DND-41 (cell line): Measurements from ENCODE around the gene ALDOB.

Source experiments
- ATAC-seq: fragments of 200-7000 bp; cut with Tn5 transposase; 3 replicates; pipeline ENCODE4 v1.9.1; 2021; ENCODE audit warnings: low read depth; ENCODE audit not compliant: insufficient read depth
- DNase-seq: peaks from one replicate; pipeline ENCODE4 v3.0.0-alpha.2; 2020
- H2AFZ ChIP-seq: 2 replicates; pipeline ENCODE4 v1.6.0; 2012; ENCODE audit warnings: low read depth, low read length
- H3K27ac ChIP-seq: 2 replicates; pipeline ENCODE4 v1.5.1; 2012; ENCODE audit warnings: low read length, inconsistent platforms
- H3K27me3 ChIP-seq: fragments of 200-600 bp; sonication (generic); 2 replicates; pipeline ENCODE4 v1.6.0; 2012; ENCODE audit warnings: low read length, mild to moderate bottlenecking, inconsistent platforms; ENCODE audit not compliant: insufficient read depth, poor library complexity
- H3K36me3 ChIP-seq: 2 replicates; pipeline ENCODE4 v1.5.1; 2012; ENCODE audit warnings: low read length, inconsistent platforms; ENCODE audit not compliant: insufficient read depth
- H3K4me1 ChIP-seq: 2 replicates; pipeline ENCODE4 v1.5.1; 2012; ENCODE audit warnings: mild to moderate bottlenecking, low read length; ENCODE audit not compliant: insufficient read depth
- H3K4me2 ChIP-seq: 2 replicates; pipeline ENCODE4 v1.6.0; 2012; ENCODE audit warnings: mild to moderate bottlenecking, moderate library complexity, low read length, inconsistent platforms; ENCODE audit not compliant: insufficient read depth
- H3K4me3 ChIP-seq, 2 experiments: fragments of 200-600 bp in 1 of 2; shearing (Covaris generic) in 1 of 2; 2 replicates each; pipeline ENCODE4 v1.5.1; 2012 to 2016; ENCODE audit warnings: inconsistent platforms in 2 of 2, low read length in 2 of 2, mild to moderate bottlenecking in 2 of 2, low read depth in 1 of 2, moderate library complexity in 1 of 2
- H3K79me2 ChIP-seq: 2 replicates; pipeline ENCODE4 v1.6.0; 2012; ENCODE audit warnings: low read length, inconsistent platforms; ENCODE audit not compliant: insufficient read depth
- H3K9ac ChIP-seq: 2 replicates; pipeline ENCODE4 v1.6.0; 2012; ENCODE audit warnings: low read depth, mild to moderate bottlenecking, inconsistent platforms, low read length, moderate library complexity
- H3K9me3 ChIP-seq: 2 replicates; pipeline ENCODE4 v1.5.1; 2012; ENCODE audit warnings: low read length, moderate library complexity, mild to moderate bottlenecking, inconsistent platforms; ENCODE audit not compliant: insufficient read depth, severe bottlenecking
- H4K20me1 ChIP-seq: 2 replicates; pipeline ENCODE4 v1.6.0; 2012; ENCODE audit warnings: low read length; ENCODE audit not compliant: insufficient read depth
- EZH2 ChIP-seq: IDR thresholded peaks from 3 replicates; pipeline ENCODE4 v1.6.1; 2012; ENCODE audit warnings: borderline replicate concordance, low read depth, mild to moderate bottlenecking, moderate library complexity, low read length, inconsistent platforms; ENCODE audit not compliant: severe bottlenecking
- TF ChIP-seq, protein P1 (sequence below): IDR thresholded peaks from 2 replicates; pipeline ENCODE4 v1.5.1; 2012; ENCODE audit warnings: borderline replicate concordance, low read length, moderate library complexity, mild to moderate bottlenecking; ENCODE audit not compliant: poor library complexity, severe bottlenecking; ENCODE audit errors: extremely low read depth

ALDOB gene

DNA sequence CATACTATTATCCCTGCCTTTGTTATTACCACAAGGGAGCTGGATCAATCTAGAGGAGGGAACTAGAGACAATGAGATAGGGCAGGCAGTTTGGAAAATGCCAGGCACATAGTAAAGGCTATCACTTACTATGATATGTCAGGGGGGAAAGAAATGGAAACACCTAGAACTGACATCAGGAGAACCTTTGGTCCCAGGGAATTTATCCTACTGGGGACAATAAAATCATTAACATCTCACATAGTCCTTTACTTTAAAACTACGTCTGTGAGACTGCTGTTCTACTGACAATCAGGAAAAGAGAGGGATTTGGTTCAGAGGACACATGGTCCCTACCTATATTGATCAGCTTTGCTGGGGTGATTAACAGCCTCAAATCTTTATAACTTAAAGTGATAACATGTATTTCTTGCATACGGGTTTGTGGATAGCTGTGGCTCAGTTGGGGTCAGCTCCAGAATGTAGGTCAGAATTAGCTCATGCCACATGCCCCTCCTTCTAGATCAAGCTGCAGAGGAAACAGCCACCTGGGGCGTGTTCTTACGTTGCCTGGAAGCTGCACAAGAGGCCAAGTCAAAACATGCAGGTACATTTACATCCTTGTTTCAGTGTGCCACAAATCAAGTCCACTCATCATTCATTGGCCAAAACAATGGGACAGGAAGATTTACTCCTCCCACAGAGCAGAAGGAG lies 43.9 kb upstream of the ALDOB start:
- no peaks in the 10 kb centered on the region for H3K36me3 ChIP-seq
- H3K27me3 ChIP-seq, result no peaks in the 10 kb centered on the region
- TF ChIP-seq EZH2, result no peak
- TF ChIP-seq, protein P1, sequence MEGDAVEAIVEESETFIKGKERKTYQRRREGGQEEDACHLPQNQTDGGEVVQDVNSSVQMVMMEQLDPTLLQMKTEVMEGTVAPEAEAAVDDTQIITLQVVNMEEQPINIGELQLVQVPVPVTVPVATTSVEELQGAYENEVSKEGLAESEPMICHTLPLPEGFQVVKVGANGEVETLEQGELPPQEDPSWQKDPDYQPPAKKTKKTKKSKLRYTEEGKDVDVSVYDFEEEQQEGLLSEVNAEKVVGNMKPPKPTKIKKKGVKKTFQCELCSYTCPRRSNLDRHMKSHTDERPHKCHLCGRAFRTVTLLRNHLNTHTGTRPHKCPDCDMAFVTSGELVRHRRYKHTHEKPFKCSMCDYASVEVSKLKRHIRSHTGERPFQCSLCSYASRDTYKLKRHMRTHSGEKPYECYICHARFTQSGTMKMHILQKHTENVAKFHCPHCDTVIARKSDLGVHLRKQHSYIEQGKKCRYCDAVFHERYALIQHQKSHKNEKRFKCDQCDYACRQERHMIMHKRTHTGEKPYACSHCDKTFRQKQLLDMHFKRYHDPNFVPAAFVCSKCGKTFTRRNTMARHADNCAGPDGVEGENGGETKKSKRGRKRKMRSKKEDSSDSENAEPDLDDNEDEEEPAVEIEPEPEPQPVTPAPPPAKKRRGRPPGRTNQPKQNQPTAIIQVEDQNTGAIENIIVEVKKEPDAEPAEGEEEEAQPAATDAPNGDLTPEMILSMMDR, result no peak
- no peaks in the 10 kb centered on the region for H3K4me1 ChIP-seq
- H3K9ac ChIP-seq, result no peak overlapping the region
- no peaks in the 10 kb centered on the region for H3K79me2 ChIP-seq
- no peaks in the 10 kb centered on the region for H3K9me3 ChIP-seq
- ATAC-seq (no peak), DNase-seq (no peak)
- H3K27ac ChIP-seq, result no peak overlapping the region
- no peak overlapping the region for H3K4me3 ChIP-seq
- H2AFZ ChIP-seq, result no peak overlapping the region
- H3K4me2 ChIP-seq, result no peak overlapping the region
- no peaks in the 10 kb centered on the region for H4K20me1 ChIP-seq

DNA sequence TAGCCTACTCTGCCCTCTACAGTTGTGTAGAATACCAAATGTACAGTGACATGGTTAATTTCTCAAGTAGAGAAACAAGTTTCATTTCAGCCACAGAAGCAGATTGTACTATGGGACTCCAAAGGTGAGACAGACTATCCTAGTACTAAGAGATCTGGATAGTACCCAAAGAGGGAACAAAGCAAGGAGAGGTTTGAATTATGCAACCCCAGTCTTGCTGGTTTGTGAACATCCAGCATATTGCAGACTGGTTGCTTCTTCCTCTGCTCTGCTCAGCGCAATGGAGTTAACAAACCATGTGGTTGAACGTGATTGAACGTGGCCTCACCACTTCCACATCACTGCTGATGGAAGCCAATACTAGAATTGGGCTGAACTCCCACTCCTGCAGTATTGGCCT lies 43.3 kb upstream of the ALDOB start:
- DNase-seq (no peak), ATAC-seq (no peak)
- Histone ChIP-seq H2AFZ (no peak overlapping the region), H4K20me1 (no peaks in the 10 kb centered on the region), H3K36me3 (no peaks in the 10 kb centered on the region), H3K9ac (no peak overlapping the region), H3K4me1 (no peaks in the 10 kb centered on the region), H3K79me2 (no peaks in the 10 kb centered on the region), H3K4me3 (no peak overlapping the region), H3K27me3 (peaks cover 1% of the 10 kb centered on the region), H3K4me2 (no peak overlapping the region), H3K27ac (no peak overlapping the region), H3K9me3 (no peaks in the 10 kb centered on the region)
- no peak for TF ChIP-seq EZH2
- TF ChIP-seq, protein P1, result no peak

DNA sequence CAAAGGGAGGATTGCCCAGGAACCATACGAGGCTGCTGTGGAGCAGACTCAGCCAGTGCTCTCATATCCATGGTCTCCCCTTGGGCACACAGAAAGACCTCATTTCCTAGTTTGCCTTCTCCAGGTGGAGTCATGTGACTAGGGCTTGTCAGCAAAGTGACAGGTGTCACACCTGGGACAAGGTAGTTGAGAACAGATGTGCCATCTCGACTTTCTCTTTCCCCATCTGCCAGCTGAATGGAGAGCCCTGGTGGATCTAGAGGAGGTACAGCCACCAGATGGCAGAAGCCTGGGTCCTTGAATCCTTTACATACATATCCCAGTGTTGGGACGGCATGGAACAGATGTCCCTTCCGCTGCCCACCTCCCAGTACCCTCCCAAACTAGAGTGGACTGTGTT lies 42.9 kb upstream of the ALDOB start:
- DNase-seq (no peak), ATAC-seq (no peak)
- no peaks in the 10 kb centered on the region for H3K9me3 ChIP-seq
- no peaks in the 10 kb centered on the region for H3K79me2 ChIP-seq
- H4K20me1 ChIP-seq, result no peaks in the 10 kb centered on the region
- H3K9ac ChIP-seq, result no peak overlapping the region
- H3K27me3 ChIP-seq, result peaks cover 4% of the 10 kb centered on the region
- no peak overlapping the region for H3K4me2 ChIP-seq
- no peaks in the 10 kb centered on the region for H3K36me3 ChIP-seq
- no peak overlapping the region for H2AFZ ChIP-seq
- no peak overlapping the region for H3K27ac ChIP-seq
- no peak overlapping the region for H3K4me3 ChIP-seq
- no peaks in the 10 kb centered on the region for H3K4me1 ChIP-seq
- TF ChIP-seq EZH2, result no peak
- TF ChIP-seq, protein P1, result no peak
